ENCODE measurements around the gene CSF3R.

The CSF3R gene

GRCh38 chr1:36420409-36420808 lies 62.3 kb downstream of the CSF3R start:
- TF ChIP-seq, protein P1, sequence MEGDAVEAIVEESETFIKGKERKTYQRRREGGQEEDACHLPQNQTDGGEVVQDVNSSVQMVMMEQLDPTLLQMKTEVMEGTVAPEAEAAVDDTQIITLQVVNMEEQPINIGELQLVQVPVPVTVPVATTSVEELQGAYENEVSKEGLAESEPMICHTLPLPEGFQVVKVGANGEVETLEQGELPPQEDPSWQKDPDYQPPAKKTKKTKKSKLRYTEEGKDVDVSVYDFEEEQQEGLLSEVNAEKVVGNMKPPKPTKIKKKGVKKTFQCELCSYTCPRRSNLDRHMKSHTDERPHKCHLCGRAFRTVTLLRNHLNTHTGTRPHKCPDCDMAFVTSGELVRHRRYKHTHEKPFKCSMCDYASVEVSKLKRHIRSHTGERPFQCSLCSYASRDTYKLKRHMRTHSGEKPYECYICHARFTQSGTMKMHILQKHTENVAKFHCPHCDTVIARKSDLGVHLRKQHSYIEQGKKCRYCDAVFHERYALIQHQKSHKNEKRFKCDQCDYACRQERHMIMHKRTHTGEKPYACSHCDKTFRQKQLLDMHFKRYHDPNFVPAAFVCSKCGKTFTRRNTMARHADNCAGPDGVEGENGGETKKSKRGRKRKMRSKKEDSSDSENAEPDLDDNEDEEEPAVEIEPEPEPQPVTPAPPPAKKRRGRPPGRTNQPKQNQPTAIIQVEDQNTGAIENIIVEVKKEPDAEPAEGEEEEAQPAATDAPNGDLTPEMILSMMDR (IDR thresholded peaks at IDR 0.05; ENCODE audit: insufficient read depth, low read depth, low read length, missing control alignments), result no peak
- no peak overlapping the region for H3K4me3 ChIP-seq (ENCODE audit: low read length)

DNA sequence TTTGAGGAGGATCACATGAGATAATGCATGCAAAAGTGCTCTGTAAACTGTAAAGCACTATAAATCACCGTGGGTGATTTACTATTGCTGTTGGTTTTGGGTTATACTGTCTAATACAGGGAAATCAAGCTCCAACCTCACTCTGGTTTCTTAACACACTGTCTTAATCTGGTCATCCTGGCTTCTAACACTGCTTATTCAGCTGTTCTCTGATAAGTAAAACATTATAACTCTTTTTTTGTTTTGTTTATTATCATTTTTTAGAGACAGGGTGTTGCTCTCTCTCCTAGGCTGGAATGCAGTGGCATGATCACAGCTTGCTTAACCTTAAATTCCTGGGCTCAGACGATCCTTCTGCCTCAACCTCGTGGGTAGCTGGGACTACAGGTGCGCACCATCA lies 63.1 kb downstream of the CSF3R start:
- TF ChIP-seq, protein P1 (IDR thresholded peaks at IDR 0.05; ENCODE audit: insufficient read depth, low read depth, low read length, missing control alignments), result no peak
- no peak overlapping the region for H3K4me3 ChIP-seq (ENCODE audit: low read length)
- no peak for DNase-seq (ENCODE audit: low read depth)

More at GRCh38 chr1:36420409-36420808, 62.3 kb downstream of the CSF3R start:
- DNase-seq (ENCODE audit: low read depth), result no peak

DNA sequence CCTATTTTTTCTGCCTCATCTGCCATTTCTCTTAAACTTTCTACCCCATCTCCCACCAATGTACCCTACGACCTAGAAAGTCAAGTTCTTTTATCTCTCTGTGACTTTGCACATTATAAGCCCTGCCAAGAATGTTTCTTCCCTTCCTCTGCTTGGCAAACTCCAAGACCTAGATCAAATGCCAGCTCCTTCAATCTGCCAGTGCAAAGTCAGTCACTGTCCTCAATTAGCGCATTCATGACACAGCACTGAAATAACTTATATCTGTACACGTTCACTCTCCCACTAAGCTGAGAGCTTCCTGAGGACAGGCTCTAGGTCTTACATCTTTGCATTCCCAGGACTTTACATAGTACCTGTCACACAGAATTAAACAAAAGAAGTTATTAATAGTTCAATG lies 63.6 kb downstream of the CSF3R start:
- no peak overlapping the region for H3K4me3 ChIP-seq (ENCODE audit: low read length)
- TF ChIP-seq, protein P1 (IDR thresholded peaks at IDR 0.05; ENCODE audit: insufficient read depth, low read depth, low read length, missing control alignments), result no peak
- DNase-seq (ENCODE audit: low read depth), result no peak

DNA sequence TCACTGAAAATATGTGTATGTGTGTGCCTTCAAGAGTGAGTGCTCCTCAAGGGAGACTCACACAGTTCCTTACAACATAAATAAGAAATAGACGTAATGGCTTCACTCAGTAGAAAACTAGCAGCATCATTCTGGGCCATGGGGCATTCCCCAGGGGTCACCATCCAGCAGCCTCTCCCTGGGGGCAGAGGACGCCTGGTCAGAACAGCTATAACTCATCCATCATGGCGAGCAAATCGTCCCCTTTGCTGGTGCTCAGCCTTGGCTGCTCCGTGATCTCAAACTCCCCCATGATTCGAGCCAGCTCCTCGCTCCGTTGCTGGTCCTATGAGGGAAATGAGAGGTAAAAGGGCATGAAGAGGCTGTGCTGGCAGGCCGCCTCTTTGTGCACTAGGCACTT lies 64.8 kb downstream of the CSF3R start:
- TF ChIP-seq, protein P1 (IDR thresholded peaks at IDR 0.05; ENCODE audit: insufficient read depth, low read depth, low read length, missing control alignments), result no peak

More for the DNA sequence above, 64.8 kb downstream of the CSF3R start:
- H3K4me3 ChIP-seq (ENCODE audit: low read length), result no peak overlapping the region
- no peak for DNase-seq (ENCODE audit: low read depth)
